ENCODE measurements around the gene INTS11.

DNA sequence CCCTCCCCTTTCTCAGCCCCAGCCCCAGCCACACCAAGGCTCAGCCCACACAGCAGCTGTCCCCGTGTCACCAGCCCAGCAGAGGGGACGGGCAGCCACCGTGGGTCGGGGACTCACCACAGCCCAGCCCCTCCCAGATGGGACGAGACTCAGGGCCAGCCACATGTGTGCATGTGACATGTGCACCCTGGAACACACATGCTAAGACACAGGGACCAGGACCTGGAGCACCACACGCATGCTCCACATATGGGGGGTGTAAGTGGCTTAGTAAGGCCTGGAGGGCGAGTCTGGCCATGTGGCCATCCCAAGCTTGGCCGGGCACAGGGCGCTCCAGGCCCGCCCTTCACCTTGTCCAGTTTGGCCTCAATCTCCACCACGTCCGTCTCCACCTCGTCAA is 20.7 kb downstream of the INTS11 start:
- TF ChIP-seq, protein P1, sequence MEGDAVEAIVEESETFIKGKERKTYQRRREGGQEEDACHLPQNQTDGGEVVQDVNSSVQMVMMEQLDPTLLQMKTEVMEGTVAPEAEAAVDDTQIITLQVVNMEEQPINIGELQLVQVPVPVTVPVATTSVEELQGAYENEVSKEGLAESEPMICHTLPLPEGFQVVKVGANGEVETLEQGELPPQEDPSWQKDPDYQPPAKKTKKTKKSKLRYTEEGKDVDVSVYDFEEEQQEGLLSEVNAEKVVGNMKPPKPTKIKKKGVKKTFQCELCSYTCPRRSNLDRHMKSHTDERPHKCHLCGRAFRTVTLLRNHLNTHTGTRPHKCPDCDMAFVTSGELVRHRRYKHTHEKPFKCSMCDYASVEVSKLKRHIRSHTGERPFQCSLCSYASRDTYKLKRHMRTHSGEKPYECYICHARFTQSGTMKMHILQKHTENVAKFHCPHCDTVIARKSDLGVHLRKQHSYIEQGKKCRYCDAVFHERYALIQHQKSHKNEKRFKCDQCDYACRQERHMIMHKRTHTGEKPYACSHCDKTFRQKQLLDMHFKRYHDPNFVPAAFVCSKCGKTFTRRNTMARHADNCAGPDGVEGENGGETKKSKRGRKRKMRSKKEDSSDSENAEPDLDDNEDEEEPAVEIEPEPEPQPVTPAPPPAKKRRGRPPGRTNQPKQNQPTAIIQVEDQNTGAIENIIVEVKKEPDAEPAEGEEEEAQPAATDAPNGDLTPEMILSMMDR (IDR thresholded peaks at IDR 0.05; ENCODE audit: low read depth, low read length, poor library complexity, severe bottlenecking), result no peak
- no peak for TF ChIP-seq EZH2phosphoT487 (IDR thresholded peaks at IDR 0.05; ENCODE audit: borderline replicate concordance, low read length)
